ENCODE results near the gene PICALM.
"Not testable (repeated sequence)": the region's sequence is repeated elsewhere in the genome, so short reads cannot be mapped to it uniquely, and the experiment has no call there.

PICALM gene, protein sequence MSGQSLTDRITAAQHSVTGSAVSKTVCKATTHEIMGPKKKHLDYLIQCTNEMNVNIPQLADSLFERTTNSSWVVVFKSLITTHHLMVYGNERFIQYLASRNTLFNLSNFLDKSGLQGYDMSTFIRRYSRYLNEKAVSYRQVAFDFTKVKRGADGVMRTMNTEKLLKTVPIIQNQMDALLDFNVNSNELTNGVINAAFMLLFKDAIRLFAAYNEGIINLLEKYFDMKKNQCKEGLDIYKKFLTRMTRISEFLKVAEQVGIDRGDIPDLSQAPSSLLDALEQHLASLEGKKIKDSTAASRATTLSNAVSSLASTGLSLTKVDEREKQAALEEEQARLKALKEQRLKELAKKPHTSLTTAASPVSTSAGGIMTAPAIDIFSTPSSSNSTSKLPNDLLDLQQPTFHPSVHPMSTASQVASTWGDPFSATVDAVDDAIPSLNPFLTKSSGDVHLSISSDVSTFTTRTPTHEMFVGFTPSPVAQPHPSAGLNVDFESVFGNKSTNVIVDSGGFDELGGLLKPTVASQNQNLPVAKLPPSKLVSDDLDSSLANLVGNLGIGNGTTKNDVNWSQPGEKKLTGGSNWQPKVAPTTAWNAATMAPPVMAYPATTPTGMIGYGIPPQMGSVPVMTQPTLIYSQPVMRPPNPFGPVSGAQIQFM

DNA sequence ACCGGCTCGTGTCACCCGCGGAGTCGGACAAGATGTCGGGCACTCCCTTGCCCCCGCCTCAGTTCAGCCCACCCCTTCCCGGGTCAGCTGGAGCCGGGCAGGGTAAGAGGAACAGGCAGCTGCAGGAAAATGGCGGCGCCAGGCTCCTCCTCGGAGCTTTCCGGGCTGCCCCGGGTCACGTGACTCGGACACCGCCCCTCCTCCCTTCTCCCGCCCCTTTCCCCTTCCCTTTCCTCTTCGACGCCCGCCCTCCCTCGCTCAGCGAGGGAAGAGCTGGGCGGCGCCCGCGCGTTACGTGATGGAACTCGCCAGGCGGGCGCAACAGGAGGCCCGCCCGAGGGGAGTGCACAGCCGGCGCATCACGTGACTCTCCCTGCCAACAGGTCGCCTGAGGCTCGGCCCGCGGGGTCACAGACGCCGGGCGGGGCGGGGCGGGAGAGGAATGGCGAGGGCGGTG, at the start of gene PICALM:
PICALM (minus strand) TSS at position 134 of the 457 bp plus-strand sequence. CDS start 304 bp downstream, outside the sequence.
- peak; percentile 90 for DNase-seq (ENCODE audit: low read depth)

DNA sequence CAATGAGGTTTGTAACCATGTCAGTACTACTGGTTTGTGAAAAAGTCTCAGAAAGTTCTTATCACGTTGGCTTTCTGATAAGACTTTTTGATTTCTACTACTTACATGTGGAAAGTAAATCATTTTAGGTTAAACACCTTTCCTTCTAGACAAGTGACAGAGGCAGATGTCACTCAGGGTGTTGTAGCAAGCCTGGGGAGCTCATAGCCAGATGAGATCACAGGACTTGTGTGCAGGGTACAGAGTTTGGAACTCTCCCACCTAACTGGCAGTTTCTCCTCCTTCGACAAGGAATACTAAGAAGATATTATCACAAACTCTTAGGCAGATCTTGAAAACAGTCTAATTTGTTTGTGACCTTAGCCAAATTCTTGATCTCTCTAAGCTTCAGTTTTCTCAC, 49.4 kb upstream of the PICALM start:
- no peak for DNase-seq (ENCODE audit: low read depth)

DNA sequence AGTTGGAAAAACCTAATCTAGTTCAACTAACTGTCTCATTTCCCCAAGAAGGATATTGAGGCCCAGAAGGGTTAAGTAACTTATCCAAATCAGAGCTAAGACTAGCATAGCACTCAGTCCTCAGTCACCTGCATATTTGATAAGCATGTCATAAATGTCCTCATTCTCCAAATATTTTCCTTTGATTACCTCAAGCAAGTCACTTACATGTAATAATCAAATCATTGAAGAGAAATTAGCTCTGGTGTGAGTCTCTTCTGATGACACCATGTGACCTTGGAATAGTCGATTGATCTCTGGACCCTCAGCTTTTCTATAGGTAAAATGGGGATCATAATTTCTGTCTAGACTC, 48.8 kb upstream of the PICALM start:
- DNase-seq (ENCODE audit: low read depth) = no peak

DNA sequence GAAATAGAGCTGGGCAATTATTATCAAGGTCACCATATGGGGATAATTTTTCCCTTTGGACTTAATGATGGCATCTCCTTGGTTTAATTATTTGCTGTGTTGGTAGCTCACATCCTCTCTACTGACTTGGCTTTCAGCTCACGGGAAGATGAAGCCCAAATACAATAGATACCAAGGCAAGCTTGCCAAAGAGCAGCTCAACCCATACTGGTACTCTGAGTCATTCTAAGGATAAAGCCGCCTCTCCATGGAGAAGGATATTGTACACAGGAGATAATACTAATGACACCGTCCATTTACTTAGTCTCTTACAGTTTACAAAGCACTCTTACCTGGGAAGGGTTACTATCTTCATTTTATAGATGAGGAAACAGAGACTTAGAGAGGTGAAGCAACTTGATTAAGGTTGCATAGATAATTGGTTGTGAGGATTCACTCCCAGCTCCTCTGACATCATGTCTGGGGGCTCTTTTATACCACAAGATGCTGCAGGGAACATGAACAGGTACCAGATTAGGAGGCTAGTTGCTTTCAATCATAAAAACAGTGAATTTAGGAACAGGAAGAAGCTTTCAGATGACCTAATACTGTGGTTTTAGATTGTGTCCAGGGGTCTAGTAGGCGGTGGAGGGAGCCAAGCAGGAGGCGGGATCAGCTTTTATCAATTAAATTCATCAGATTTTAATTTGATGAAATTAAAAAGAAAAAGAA, 48.3 kb upstream of the PICALM start:
- no peak for DNase-seq (ENCODE audit: low read depth)

DNA sequence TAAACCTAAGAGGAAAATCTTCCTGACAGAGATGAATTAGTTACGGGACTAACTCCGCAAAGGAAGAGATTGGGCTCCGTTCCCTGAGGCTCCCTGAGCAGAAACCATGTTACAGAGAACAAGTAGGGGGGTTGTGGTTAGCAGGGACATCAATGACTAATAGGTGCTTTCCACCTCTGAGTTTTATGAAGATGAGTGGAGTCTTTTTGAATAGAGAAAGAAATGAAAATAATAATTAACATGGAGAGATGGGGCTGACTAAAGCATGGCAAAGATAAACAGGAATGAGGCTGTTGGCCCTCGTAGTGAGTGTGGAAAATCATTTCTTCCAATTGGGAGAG, 47.5 kb upstream of the PICALM start:
- DNase-seq (ENCODE audit: low read depth) = no peak

DNA sequence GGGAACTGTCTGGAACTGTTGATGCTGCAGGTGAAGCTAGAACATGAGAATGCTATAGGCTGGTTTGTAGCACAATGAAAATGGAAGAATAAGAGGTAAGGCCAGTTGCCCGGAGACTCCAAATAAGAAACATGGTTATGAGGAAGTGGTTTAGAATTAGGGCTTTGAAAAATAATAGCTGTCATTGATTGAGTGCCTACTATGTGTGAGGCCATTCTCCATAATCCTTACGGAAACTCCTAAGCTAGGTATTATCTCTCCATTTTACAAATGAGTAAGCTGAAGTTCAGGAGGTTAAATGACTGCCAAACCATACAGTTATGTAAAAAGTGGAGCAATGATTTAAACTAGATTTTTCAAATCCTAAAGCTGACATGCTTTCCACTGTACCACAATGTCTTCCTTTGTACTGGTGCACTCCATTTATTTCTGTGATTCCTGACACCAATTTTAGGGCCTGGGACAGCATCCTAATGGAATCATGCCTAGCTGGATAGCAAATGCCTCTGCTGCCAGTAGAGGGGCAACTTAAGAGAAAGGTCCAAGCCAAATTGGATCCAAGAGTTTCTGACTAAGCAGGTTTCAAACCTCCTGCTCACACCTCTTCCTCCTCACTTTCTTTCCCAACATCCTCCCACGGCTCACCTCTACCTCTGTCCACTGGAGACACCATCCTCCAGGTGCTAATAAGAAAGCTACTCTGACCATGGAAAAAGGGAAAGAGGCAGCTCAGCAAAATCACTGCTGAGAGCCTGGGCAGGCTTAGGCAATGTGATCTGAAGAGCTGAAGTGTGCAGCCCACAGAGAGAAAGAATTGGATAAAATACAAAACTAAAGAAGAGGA, 46.9 kb upstream of the PICALM start:
- no peak for DNase-seq (ENCODE audit: low read depth)

DNA sequence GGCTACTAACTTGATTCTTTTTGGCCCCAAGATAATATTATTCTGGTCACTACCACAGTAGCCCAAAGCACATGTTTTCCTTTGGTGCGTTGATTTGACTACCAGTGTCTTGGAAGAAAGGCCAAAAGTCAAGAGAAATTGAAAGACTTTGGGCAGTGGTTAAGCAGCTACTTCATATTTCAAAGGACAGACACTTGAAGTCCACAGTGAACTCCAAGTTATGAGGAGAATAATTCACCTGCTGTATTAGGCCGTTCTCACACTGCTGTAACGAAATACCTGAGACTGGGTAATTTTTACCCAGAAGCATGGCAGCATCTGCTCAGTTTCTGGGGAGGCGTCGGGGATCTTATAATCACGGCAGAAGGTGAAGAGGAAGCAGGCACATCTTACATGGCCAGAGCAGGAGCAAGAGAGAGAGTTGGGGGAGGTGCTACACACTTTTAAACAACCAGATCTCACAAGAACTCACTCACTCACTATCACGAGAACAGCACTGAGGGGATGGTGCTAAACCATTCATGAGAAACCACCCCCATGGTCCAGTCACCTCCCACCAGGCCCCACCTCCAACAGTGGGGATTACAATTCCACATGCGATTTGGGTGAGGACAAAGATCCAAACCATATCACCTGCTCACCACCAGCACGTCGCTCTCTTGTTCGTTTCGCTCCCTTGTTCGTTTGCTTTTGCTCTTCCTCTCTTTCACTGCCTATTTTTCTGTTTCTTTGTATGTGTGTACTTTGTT, 40.2 kb upstream of the PICALM start:
- no peak for DNase-seq (ENCODE audit: low read depth)

DNA sequence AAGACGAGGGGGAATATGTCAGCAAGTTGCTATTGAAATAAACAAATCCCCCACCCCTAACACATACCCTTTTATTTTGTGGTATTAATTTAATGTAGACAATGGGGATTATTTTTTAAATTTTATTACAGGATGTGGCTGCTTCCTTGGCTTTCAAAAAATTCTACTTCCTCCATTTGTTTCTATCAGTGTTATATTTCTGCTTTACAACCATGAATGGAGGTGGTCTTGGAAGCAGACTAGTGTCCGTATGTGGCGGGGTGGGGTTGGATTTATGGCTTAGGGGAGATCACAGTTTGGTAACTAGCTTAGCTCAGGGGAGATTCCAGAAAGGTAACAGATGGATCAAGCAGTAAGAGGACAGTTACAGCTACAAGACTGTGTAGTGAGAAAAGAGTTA, 39.3 kb upstream of the PICALM start:
- no peak for DNase-seq (ENCODE audit: low read depth)

DNA sequence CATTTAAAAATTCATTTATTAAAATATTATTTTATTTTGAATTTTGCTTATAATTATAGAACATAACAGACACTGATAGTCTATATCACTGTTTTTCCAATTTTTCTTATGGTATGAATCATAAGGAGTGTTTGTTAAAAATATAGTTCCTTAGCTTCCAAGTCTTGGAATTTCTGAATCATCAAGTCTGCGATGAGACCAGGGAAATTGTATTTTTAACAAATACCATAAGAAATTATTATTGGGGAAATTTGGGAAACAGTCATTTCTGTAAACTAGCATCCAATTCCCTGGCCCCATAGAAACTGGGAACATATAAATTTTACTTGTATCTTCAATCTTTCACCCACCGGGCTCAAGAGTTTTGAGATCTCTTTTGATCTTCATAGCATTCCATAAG, 38.0 kb upstream of the PICALM start:
- DNase-seq (ENCODE audit: low read depth) = no peak

DNA sequence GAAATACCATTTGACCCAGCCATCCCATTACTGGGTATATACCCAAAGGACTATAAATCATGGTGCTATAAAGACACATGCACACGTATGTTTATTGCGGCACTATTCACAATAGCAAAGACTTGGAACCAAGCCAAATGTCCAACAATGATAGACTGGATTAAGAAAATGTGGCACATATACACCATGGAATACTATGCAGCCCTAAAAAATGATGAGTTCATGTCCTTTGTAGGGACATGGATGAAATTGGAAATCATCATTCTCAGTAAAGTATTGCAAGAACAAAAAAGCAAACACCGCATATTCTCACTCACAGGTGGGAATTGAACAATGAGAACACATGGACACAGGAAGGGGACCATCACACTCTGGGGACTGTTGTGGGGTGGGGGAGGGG, 37.1 kb upstream of the PICALM start:
- not testable (repeated sequence) for DNase-seq (ENCODE audit: low read depth)

DNA sequence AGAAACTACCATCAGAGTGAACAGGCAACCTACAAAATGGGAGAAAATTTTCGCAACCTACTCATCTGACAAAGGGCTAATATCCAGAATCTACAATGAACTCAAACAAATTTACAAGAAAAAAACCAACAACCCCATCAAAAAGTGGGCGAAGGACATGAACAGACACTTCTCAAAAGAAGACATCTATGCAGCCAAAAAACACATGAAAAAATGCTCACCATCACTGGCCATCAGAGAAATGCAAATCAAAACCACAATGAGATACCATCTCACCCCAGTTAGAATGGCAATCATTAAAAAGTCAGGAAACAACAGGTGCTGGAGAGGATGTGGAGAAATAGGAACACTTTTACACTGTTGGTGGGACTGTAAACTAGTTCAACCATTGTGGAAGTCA, 36.7 kb upstream of the PICALM start:
- not testable (repeated sequence) for DNase-seq (ENCODE audit: low read depth)

DNA sequence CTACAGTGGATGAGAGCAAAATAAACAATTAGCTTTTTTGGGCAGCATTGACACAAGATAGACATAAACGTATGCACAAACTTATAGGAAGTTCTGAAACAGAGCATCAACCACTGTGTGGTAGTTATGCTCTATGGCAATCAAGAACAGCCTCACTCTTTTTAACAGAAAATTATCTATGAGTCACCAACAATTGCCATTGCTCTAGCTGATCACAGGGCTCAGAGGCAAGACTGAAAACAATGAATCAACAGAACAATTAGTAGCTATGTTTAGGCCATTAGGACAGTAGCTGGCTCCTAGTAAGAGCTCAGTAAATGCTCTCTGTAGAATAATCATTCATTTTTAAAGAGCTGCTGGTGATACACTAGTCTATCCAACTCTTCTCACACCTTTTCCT, 34.9 kb upstream of the PICALM start:
- DNase-seq (ENCODE audit: low read depth) = no peak

DNA sequence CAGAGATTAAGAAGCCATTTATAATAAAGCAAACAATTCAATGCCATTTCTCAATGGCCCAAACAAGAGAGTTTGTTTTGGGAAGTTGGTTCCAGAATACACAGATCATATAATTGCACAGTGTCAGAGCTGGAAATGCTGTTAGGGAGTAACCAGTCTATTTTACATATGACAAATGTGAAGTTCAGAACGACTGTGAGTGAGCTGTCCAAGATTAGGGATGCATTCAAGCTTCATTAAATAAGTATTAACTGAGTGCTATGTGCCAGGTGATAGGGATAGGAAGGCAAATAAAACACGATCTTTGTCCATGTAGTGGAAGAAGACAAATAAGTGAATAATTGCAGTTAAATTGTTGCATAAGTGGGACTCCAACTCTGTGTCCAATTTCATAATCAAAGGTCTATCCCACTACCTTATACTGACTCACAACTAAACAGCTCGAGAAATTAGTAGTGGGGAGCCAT, 33.1 kb upstream of the PICALM start:
- no peak for DNase-seq (ENCODE audit: low read depth)

DNA sequence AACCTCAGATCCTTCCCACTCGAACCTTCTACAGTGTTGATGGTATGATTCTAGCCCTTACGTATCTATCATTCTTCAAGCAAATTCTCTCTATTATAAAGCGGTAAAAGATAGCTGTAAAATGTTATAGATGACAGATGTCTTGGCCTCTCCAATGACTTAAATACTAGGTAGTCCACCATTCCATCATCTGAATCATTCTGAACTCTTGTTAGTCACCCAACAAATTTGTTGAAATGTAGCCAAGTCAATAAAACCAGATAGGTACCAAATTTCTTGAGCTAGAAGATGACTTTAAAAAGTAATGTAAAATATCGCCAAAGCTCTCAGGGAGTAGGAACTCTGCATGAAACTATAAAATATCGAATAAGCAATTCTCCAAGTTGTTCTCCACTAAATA, 32.6 kb upstream of the PICALM start:
- no peak for DNase-seq (ENCODE audit: low read depth)

DNA sequence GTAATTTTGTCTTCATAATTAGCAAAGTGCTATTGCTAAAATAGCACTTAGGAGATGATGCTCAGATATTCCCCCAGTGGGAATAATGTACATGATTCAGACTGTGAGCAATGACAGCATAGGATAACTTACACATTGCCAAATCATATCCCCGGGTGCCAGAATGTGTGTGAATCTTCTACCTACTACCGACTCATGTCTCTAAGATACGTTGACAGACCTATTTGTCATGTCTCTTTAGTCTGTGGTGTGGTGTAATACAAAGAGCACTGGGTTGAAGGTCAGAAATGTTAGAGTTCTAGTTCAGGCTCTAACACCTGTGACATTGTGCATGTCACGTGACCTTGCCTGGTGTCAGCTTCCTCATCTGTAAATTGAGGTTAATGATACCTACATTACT, 31.0 kb upstream of the PICALM start:
- DNase-seq (ENCODE audit: low read depth) = no peak

DNA sequence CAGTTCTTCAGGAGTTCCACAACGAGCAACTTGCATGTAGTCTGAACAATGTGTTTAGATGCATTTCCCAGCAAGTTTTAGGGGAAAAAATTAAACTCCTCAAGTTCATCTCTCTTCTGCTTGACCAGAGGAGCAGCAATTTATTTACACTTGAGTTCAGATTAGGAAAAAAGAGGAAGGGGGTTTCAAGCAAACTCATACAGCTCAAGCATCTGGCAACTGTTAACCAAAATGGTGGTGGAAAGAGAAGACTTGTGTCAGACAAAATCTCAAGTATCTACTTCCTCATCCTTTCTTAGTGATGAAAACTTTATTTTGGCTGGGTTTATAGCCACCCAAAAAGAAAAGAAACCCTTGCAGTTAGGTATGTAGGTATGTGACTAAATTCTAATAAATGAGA, 29.1 kb upstream of the PICALM start:
- no peak for DNase-seq (ENCODE audit: low read depth)

DNA sequence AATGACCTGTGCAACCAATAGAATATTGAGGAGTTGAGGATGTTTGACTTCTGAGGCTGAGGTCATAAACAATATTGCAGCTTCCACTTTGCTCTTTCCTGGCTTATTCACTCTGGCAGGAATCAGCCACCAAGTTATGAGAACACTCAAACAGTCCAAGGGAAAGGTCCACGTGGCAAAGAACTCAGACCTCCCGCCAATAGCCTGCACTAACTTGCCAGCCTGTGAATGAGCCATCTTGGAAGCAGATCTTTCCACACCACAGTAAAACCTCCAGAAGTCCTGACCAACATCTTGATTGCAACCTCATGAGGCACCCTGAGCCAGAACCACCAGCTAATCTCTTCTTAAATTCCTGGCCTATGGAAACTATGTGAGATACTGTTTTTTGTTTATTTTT, 22.7 kb upstream of the PICALM start:
- no peak for DNase-seq (ENCODE audit: low read depth)

DNA sequence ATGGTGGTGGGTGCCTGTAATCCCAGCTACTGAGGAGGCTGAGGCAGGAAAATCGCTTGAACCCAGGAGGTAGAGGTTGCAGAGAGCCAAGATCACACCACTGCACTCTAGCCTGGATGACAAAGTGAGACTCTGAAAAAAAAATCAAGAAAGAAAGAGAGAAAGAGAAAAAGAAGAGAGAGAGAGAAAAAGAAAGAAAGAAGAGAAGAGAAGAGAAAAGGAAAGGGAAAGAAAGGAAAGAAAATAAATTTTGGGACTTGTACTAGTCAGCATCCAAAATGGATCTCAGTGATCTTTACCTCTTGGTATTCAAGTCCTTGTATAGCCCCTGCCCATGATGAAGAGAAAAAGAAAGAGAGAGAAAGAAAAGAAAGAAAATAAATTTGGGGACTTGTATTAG, 22.2 kb upstream of the PICALM start:
- no peak for DNase-seq (ENCODE audit: low read depth)

DNA sequence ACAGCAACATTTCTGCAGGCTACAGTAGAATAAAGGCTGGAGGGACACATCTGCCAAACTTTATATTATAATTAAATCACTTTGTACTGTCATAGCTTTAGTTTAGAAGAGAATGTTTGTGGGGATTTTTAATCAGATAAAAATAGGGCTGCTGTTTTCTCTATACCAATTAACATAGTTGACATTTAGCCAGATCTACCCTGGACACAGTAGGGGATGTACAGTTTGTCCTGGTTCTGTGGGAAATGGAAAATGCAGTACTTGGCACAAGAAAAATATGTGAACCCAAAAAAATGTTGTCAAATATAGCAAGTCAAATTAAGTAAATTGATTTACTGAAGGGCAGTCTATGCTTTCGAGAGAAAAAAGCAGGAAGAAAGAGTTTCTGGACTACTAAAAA, 20.8 kb upstream of the PICALM start:
- no peak for DNase-seq (ENCODE audit: low read depth)

DNA sequence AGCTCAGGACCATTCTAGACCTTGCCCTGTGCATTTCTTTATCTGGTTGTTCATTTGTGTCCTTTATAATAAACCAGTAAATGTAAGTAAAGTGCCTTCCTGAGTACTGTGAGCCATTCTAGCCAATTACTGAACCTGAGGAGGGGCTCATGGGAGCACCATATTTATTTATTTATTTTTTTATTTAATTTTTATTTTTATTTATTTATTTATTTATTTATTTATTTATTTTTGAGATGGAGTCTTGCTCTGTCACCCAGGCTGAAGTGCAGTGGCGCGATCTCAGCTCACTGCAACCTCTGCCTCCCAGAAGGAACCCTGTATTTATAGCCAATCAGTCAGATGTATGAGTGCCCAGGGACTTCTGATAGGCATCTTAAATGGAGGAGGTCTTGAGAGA, 18.8 kb upstream of the PICALM start:
- not testable (repeated sequence) for DNase-seq (ENCODE audit: low read depth)

DNA sequence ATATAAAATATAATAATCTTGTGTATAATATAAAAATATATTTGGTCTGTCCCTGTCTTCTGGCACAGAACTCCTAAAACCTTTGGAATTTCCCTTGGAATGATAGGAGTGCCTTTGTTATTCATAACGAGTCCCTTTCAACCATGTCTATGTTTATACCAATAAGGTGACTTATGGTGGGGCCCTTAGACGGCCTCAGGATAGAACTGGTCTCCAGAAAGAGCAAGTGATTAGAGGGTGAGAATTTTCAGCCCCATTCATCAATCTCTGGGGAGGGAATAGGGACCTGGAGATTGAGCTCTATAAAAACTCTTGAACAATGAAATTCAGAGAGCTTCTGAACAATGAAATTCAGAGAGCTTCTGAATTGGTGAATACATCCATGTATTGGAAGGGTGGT, 18.4 kb upstream of the PICALM start:
- no peak for DNase-seq (ENCODE audit: low read depth)

Data from HS-27A (cell line).